HG03565 (cell line): Measurements from ENCODE around the gene P3H3.
"Not testable (repeated sequence)": the region's sequence is repeated elsewhere in the genome, so short reads cannot be mapped to it uniquely, and the experiment has no call there.

Source experiments
- ATAC-seq: cut with Tn5 transposase; IDR thresholded peaks from one replicate; pipeline ENCODE4 v1.9.1; 2021; ENCODE audit warnings: mild to moderate bottlenecking, moderate library complexity; ENCODE audit not compliant: unreplicated experiment

The P3H3 gene

DNA sequence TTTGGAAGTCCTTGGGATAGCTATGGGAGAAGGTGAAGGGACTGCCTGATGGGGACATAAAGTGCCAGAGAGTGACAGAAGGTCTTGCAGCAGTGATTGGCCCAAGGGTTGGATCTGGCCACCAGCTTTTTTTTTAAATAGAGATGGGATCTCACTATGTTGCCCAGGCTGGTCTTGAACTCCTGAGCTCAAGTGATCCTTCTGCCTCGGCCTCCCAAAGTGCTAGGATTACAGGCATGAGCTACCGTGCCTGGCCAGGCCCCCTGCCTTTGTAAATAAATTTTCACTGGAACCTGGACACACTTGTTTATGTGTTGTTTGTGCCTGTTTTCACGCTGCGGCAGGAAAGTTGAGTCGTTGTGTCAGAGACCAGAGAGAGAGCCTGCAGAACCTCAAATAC is 37.1 kb downstream of the P3H3 start:
- ATAC-seq = not testable (repeated sequence)

DNA sequence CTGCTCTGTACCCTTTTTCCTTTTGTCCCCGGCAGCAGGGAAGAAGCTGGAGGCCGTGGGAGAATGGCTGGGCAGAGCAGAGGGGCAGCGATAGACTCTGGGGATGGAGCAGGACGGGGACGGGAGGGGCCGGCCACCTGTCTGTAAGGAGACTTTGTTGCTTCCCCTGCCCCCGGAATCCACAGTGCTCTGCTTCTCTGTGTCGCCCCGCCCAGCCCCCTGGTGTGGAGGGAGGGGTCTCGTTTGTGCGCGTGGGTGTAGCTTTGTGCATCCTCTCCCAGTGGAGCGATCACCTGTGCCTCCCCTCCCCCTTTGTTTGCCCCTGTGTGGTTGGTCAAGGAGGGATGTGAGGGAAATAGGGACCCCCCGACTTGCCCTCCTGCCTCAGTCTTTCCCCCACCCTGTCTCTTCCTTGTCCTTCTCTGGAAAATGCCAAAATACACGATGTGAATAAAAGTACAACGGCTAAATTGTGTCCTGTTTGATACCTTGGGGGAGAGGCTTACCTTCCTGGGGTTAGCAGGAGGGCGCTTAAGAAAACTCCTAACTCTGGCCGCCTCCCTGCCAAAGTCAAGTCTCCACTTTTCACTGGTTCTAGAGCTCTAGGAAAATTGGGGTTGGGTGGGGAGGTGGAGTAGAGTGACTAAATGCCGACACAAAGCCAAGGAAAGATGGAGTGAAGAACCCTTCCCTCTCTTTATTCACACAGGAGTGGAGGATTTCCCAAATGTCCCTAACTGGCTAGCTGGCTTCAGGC is 38.1 kb downstream of the P3H3 start:
- ATAC-seq = no peak

DNA sequence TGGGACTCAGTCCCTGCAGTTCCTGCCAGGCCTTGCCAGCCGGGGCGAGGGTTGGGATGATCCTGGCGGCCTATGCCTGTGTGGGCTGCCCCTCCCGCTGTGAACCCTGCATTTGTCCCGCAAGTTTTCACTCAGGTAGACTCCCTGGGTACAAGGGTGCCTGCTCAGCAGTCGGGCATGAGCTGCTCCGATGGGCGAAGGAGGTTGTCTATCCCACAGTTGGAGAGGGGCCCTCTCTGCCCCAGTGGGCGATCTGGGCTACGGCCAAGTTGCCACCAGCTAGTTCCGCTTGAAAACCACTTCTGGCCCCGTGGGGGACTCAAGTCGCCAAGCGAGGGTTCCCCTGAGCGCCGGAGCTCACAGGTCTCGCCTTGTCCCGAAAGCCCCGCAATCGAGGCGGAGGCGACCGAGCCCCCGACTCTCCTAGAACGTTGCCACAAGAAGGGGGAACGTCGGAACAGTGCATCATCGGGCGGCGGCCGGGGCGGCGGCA is 38.8 kb downstream of the P3H3 start:
- ATAC-seq = no peak

DNA sequence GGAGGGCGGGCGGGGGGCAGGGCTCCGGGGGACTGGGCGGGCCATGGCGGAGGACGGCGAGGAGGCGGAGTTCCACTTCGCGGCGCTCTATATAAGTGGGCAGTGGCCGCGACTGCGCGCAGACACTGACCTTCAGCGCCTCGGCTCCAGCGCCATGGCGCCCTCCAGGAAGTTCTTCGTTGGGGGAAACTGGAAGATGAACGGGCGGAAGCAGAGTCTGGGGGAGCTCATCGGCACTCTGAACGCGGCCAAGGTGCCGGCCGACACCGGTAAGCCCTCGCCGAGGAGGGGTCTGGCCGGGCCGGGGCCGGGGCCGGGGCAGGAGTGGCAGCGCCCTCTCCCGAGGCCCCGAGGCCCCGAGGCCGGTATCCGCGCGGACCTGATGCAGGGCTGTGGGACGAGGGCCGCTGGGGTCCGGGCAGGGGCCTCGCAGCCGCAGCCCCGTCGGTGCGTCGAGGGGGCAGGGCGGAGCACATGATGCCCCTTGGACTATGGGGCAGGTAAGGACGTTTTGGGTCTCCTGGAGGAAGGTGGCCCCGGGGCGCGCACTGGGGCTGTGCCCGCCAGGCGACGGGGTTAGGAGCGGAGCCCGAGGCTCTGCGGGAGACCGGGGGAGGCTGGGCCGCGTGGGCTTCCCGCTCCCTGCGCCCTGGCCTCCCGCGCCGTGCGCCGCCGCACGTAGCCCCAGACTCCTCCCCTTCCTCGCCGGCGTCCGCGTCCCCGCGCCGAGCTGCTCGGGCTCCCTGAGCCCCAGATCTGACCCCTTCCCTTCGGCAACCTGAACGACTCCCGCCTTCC is 39.4 kb downstream of the P3H3 start, which contains the start of gene TPI1:
Gene TPI1 (plus strand): TSS at position 119 of the 798 bp plus-strand sequence. CDS start 36 bp downstream, at position 155.
- ATAC-seq = peak; percentile 33

DNA sequence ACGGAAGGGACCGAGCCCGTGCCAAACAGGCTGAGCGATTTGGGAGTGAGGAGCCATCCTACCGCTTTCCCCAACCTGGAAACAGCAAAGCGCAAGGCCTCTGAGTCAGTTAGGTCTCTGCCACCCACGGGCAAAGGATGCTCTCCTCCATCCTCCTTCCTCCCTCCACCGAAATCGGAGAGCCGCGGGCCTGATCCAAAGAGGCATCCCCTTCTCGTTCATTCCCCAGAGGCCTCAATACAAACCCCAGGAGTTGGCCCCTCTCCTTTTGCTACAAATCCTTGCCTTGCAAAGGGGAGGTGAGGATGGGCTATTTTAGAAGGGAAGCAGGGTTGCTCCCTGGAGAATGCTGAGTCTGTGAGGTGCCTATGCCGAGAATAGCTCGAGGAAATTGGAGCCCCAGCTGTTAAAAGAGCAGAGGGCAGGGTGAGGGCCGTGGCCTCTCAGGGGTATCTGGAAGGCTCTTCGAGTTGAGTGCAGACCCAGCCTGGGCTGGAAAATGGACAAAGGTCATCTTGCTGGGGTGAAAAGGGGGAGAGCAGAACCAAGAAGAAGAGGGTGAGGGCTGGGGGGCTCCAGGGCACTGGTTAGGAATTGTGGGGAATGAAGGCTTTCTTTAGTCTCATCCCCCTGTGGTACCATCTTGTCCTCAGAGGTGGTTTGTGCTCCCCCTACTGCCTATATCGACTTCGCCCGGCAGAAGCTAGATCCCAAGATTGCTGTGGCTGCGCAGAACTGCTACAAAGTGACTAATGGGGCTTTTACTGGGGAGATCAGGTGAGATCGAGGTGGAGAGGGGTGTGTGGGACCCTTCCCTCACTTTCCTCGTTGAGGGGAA is 40.2 kb downstream of the P3H3 start:
- no peak for ATAC-seq

DNA sequence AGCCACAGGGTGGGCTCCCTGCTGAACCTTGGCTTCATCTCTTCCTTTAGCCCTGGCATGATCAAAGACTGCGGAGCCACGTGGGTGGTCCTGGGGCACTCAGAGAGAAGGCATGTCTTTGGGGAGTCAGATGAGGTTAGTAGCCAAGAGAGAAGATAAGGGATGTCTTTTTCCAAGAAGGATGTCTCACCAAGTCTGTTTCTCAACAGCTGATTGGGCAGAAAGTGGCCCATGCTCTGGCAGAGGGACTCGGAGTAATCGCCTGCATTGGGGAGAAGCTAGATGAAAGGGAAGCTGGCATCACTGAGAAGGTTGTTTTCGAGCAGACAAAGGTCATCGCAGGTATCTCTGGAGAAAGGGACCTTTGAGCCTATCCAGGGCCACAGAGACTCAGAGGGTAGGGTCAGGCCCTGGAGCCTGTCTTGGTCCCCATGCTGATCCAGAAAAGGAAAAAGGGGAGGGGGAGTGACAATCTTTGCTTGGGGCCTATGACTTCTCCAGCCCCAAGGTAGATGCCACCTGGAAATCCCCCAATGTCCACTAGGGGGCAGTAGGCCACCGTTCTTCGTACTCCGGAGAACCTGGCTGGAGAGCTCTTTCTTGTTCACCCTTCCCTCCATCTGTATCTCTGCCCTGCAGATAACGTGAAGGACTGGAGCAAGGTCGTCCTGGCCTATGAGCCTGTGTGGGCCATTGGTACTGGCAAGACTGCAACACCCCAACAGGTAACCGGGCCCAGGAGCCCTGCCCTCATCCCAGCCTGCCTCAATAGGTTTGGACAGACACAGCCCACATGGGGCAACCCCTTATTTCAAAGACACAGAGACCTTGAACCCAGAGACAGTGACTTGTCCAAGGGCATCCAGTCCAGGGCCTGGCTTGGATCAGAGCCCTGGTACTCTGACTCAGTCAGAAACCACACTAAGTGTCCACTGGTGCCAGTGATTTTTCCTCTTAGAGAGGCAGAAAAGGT is 41.1 kb downstream of the P3H3 start:
- ATAC-seq = no peak

DNA sequence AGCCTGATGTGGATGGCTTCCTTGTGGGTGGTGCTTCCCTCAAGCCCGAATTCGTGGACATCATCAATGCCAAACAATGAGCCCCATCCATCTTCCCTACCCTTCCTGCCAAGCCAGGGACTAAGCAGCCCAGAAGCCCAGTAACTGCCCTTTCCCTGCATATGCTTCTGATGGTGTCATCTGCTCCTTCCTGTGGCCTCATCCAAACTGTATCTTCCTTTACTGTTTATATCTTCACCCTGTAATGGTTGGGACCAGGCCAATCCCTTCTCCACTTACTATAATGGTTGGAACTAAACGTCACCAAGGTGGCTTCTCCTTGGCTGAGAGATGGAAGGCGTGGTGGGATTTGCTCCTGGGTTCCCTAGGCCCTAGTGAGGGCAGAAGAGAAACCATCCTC is 42.1 kb downstream of the P3H3 start:
- not testable (repeated sequence) for ATAC-seq

DNA sequence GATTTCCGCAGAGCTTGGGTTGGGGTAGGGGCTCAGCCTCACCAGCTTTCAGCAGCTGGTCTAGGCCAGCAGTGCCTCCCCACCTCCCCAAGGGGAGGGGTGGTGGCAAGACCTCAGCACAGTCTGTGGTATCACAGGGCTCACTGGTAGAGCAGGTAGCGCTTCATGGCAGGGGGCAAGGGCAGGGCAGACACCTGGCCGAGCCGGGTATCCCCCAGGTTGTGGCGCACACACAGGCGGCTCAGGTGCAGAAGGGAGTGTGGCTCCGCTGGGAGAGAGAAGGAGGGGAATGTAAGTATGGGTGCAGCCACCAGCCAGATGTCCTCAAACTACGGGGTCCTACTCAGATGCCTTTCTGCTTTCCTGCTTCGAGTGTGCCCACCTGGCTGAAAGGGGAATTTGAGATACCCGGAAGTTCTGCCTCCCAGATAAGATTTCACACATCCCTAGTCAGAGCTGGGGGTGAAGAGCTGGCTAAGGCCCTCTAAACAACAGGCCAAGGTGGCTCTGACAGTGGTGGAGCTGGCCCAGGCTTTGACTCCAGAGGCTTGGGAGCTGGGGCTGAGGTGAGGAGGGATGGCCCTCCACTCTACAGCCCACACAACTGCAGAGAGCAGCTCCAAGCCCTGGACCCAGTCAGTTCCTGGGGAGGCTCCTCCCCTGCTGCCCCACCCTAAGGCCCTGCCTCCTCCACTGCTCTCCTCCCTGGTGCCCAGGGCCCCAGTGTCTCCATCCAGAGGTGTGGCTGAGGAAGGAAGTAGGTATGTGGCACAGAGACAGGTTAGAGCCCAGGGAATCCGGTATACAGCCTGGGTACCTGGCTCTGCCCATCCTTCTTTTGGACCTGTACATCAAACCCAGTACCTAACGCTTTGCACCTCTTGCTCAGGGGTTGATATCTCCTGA is 43.1 kb downstream of the P3H3 start:
- no peak for ATAC-seq

DNA sequence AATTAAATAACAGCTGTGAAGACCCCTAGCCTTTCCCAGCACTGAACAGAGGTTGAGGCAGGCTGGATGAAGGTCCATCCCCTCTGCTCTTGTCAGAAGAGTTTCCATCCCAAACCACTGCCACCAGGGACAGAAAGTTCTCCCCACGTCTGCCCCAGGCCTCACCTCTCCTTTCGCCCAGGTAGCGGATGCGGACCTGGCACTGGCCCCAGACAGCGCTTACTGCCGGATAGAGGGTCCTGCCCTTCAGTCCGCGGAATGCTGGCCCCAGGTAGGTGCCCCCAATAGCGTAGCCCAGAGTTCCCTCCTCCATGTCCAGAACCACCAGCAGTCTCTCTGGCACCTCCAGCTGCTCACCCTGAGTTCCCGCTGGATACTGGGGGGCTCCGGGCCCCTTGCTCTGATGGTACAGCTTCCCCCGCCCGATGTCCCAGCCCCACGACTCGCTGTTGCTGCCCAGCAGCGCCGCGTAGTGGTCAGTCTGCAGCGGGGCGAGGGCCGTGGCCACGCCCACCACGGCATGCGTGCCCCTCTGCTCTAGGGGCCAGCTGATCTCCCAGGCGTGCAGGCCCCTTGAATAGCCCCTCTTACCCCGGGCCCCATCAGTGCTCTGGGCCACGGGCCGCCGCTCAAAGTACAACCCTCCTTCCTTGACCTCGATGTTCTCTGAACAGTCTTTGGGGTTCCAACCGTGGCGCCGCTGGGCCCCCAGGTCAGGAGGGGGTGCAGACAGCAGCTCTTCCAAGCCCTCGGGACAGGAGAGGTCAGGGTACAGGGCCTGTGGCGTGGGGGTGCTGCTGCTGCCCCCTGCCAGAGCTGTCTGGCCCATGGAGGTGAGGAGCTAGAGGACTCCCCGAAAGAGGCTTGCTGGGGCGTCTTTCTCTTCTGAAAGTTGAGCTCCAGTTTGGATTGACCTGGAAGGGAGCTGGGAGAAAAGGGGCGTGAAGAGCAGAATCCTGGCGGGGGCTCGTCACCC is 44.2 kb downstream of the P3H3 start:
- ATAC-seq = no peak

DNA sequence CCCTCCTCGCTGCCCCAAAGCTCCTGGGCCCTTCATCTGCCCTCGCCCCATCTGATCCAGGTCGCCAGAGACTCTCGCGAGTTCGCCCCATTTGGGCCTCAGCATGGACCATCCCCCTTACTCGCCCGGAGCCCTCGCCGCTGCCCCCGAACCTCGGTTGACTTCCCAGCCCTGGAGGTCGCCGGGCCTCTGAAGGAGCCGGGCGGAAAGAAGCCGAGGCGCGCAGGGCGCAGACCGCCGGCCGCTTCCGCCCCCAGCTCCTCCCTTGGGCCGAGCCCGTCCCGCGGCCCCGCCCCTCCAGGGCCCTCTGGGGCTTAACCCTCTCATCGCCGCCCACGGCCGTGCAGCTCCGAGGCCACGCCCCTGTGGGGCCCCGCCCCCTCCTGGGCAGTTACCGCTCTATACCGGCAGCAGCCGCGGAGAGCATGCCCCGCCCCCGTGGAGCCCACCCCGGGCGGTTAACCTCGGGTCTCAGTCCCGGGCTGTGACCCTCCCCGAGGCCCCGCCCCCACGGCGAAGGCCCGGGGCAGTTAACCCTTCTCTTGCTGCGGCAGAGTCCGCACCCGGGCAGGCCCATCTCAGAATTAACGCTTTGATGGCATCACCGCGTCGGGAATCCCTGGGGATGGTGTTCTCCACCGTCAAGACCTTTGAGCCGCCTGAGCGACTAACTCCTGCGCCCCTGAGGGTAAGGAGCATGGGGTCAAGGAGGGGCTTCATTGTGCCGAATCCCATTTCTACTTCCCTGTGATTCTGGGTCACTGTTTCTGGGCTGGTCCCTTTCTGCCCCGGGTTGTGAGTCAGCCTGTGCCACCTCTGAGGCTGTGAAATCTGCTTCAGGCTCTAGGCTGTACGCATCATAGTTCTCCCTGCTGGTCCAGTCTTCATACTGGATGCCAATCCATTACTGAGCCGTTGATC is 45.1 kb downstream of the P3H3 start, which contains the start of gene SPSB2:
Gene SPSB2 (minus strand): TSS at position 210 of the 921 bp plus-strand sequence. CDS start 402 bp downstream, outside the sequence.
- peak; percentile 66 for ATAC-seq

DNA sequence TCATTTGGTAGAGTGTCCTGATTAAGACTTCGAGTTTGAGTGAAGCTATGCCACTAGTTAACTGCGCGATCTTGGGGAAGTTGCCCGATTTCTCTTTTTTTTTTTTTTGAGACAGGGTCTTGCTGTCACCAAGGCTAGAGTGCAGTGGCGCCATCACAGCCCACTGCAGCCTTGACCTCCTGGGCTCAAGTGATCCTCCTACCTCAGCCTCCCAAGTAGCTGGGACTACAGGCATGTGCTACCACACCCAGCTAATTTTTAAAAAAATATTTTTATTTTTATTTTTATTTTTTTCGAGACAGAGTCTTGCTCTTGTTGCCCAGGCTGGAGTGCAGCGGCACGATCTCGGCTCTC is 45.8 kb downstream of the P3H3 start:
- not testable (repeated sequence) for ATAC-seq

DNA sequence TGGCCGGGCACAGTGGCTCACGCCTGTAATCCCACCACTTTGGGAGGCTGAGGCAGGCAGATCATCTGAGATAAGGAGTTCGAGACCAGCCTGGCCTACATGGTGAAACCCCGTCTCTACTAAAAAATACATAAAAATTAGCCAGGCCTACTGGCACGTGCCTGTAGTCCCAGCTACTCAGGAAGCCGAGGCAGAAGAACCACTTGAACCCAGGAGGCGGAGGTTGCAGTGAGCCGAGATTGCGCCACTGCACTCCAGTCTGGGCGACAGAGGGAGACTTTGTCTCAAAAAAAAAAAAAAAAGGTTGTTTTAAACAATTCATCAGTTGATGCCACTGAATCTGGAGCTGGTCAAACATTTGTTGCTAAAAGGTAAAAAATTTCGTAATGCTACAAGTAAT is 51.6 kb downstream of the P3H3 start:
- ATAC-seq = not testable (repeated sequence)

DNA sequence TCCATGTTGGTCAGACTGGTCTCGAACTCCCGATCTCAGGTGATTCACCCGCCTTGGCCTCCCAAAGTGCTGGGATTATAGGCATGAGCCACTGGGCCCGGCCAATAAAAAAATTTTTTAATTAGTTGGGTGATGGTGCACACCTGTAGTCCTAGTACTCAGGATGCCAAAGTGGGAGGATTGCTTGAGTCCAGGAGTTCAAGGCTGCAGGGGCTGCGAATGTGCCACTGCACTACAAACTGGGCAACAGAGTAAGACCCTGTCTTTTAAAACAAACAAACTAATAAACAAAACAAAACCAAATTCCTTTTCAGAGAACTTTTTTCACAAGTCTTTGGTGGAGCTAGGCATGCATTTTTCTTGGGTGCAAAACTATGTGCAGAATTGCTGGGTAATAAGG is 55.0 kb downstream of the P3H3 start:
- ATAC-seq = no peak

DNA sequence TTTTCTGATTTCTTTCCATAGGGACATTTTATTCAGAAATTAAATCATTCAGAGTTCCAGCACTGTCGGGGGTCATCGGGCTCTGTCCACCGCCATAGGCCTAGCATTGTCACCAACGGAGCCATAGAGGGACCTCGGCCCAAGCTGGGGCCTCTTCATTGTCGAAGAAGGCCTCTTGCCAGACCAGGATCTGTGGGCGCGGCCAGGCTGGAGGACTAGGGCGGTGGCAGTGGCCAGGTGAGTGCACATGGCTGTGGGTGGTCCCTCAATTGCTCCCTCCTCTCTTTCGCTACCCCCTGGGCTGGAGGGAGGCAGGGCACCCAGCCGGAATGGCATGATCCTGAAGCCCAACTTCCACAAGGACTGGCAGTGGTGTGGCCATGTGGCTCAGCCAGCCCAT is 55.5 kb downstream of the P3H3 start:
- ATAC-seq = no peak

DNA sequence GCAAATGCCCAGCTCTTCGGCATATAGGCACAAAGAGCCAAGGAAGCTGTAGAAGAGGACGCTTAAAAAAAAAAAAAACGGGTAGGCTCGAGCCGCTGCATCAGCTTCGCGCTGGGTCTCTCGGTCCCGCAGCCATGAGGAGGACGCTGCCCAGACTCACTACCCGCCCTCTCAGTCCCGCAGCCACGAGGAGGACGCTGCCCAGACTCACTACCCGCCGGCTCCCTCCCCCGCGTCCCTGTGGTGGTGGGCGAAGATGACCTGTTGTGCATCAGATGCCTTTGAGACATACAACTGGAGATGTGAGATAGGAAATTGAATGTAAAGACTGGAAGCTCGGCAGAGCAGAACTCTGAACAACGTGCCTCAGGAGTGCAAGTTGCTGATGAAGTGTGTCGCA is 56.3 kb downstream of the P3H3 start:
- ATAC-seq = no peak

DNA sequence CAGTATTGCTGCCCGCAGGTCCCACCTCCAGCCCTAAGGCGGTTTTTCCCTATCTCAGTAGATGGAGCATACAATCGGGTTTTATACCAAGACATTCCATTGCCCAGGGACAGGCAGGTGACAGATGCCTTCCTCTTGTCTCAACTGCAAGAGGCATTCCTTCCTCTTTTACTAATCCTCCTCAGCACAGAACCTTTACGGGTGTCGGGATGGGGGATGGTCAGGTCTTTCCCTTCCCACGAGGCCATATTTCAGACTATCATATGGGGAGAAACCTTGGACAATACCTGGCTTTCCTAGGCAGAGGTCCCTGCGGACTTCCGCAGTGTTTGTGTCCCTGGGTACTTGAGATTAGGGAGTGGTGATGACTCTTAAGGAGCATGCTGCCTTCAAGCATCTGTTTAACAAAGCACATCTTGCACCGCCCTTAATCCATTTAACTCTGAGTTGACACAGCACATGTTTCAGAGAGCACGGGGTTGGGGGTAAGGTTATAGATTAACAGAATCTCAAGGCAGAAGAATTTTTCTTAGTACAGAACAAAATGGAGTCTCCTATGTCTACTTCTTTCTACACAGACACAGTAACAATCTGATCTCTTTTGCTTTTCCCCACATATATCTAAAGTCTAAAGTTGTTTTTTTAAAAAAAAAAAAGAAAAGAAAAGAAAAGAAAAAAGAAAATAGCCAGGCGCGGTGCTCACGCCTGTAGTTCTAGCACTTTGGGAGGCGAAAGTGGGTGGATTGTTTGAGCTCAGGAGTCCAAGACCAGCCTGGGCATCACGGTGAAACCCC is 58.2 kb downstream of the P3H3 start:
- ATAC-seq = not testable (repeated sequence)
